ENCODE measurements around the gene POLD2. TPM values are rescaled to one million over a fixed set of nuclear protein-coding genes. Genes with fewer than 3 reads are reported as not detected.

Gene POLD2
- total and polyA plus RNA-seq, 2 of the 13 experiments (the other 11 are each of a cell fraction or from before 2014, with no cell fraction given) = 87.6 to 95.1 TPM

- Histone ChIP-seq H3K27me3 (ENCODE audit: control insufficient read depth in 1 of 2, insufficient read depth in 2 of 2, low read length in 2 of 2) (peaks cover 9 to 35% of the 10 kb centered on the region in 2 experiments; a peak in 4 of 5 replicates), H3K79me2 (ENCODE audit: insufficient read depth, low read length) (no peaks in the 10 kb centered on the region), H2AFZ (ENCODE audit: low read length) (no peak overlapping the region), H3K27ac (ENCODE audit: extremely low read length, insufficient read depth, low read length) (no peak overlapping the region), H3K9me3 (ENCODE audit: low read length) (no peaks in the 10 kb centered on the region), H3K4me3 (replicated peaks in 1 of 3; ENCODE audit: insufficient read depth in 1 of 3, low read depth in 2 of 3, low read length in 3 of 3) (no peak overlapping the region), H3K9ac (ENCODE audit: insufficient read depth, low read depth, low read length) (no peak overlapping the region), H4K20me1 (ENCODE audit: insufficient read depth, low read length) (no peaks in the 10 kb centered on the region), H3K4me2 (ENCODE audit: low read depth, low read length) (no peak overlapping the region), H3K4me1 (ENCODE audit: insufficient read depth, low read length) (no peaks in the 10 kb centered on the region), H3K36me3 (replicated peaks in 1 of 2; ENCODE audit: control insufficient read depth in 1 of 2, insufficient read depth in 2 of 2, low read length in 2 of 2) (peaks cover 4 to 5% of the 10 kb centered on the region in 2 experiments; a peak in 2 of 5 replicates)
- ChIA-PET POLR2A (interaction anchor here (2.3 kb wide), 1 partner anchor 9 kb away, joined by 5 read pairs; no protein-coding TSS in a partner anchor), CTCF (ENCODE audit: low intra/inter-chr PET ratio, low total read pairs) (no interaction called here)
- no peak for DNase-seq (ENCODE audit: low spot score)
- in situ Hi-C loops (cut with HindIII; ENCODE audit: extremely low pct_ligation_motif_present, low pct_unique_long_range_greater_than_20kb) = no loop called here
- 80% methylated on average over 10 of the region's 18 CpGs for WGBS (ENCODE audit: low lambda C conversion rate)
- ATAC-seq = no peak
- BruUV-seq (replicated peaks) = no TSS peak
- FAIRE-seq = no peak
- intact Hi-C loops (cut with micrococcal nuclease; ENCODE audit: unreplicated experiment) = no loop called here
- TF ChIP-seq KLF6 (CRISPR knock-in tag; IDR thresholded peaks at IDR 0.05) = no peak
- TF ChIP-seq ZHX1 (CRISPR knock-in tag; IDR thresholded peaks at IDR 0.05; ENCODE audit: low read depth) = no peak
- TF ChIP-seq SIX4 (CRISPR knock-in tag; IDR thresholded peaks at IDR 0.05) = no peak
- no peak for TF ChIP-seq MLXIP (CRISPR knock-in tag; IDR thresholded peaks at IDR 0.05; ENCODE audit: borderline replicate concordance)
- TF ChIP-seq GABPB1 (CRISPR knock-in tag; IDR thresholded peaks at IDR 0.05) = no peak
- no peak for TF ChIP-seq ZEB1 (IDR thresholded peaks at IDR 0.05; ENCODE audit: insufficient replicate concordance, low read depth)
- TF ChIP-seq ZNF740 (CRISPR knock-in tag; IDR thresholded peaks at IDR 0.05) = no peak
- no peak for TF ChIP-seq MLLT10 (CRISPR knock-in tag; IDR thresholded peaks at IDR 0.05)
- TF ChIP-seq SP2 (CRISPR knock-in tag; IDR thresholded peaks at IDR 0.05) = no peak
- TF ChIP-seq ZNF543 (CRISPR knock-in tag; IDR thresholded peaks at IDR 0.05) = no peak
- no peak for TF ChIP-seq BCL3 (CRISPR knock-in tag; IDR thresholded peaks at IDR 0.05)
- no peak for TF ChIP-seq TFE3 (CRISPR knock-in tag; IDR thresholded peaks at IDR 0.05)
- no peak for TF ChIP-seq ZNF691 (CRISPR knock-in tag; IDR thresholded peaks at IDR 0.05; ENCODE audit: borderline replicate concordance, low read depth)
- no peak for TF ChIP-seq KLF9 (CRISPR knock-in tag; IDR thresholded peaks at IDR 0.05; ENCODE audit: low read depth)
- no peak for TF ChIP-seq RARG (CRISPR knock-in tag; IDR thresholded peaks at IDR 0.05; ENCODE audit: low read depth)
- TF ChIP-seq FOXK1 (CRISPR knock-in tag; IDR thresholded peaks at IDR 0.05; ENCODE audit: borderline replicate concordance, low read depth) = no peak
Observed at GRCh38 chr7:44109991-44110390, 13.4 kb downstream of the POLD2 start.
